Fibroblast of lung (primary cell): Measurements from ENCODE around the gene ADGRF5. TPM values are rescaled to one million over a fixed set of nuclear protein-coding genes. Genes with fewer than 3 reads are reported as not detected.

Experiments
- DNase-seq, 2 donors: peaks; one replicate each; pipeline versions ENCODE4 v3.0.0 to v3.0.0-alpha.2; 2010; ENCODE audit warnings: low read depth in 2 of 2
- H2AFZ ChIP-seq: 2 replicates; pipeline ENCODE4 v1.5.1; 2012; ENCODE audit warnings: low read length, control low read depth, inconsistent platforms
- H3K27ac ChIP-seq: 2 replicates; pipeline ENCODE4 v1.5.1; 2011; ENCODE audit warnings: low read length, control low read depth; ENCODE audit not compliant: insufficient read depth
- H3K27me3 ChIP-seq: 2 replicates; pipeline ENCODE4 v1.5.1; 2011; ENCODE audit warnings: mild to moderate bottlenecking, low read length; ENCODE audit not compliant: control insufficient read depth, insufficient read depth
- H3K36me3 ChIP-seq: 2 replicates; pipeline ENCODE4 v1.5.1; 2011; ENCODE audit warnings: low read length; ENCODE audit not compliant: control insufficient read depth, insufficient read depth
- H3K4me1 ChIP-seq: 2 replicates; pipeline ENCODE4 v1.5.1; 2011; ENCODE audit warnings: low read length; ENCODE audit not compliant: control insufficient read depth, insufficient read depth; ENCODE audit errors: extremely low read depth
- H3K4me2 ChIP-seq: 2 replicates; pipeline ENCODE4 v1.5.1; 2011; ENCODE audit warnings: low read length, control low read depth; ENCODE audit not compliant: insufficient read depth; ENCODE audit errors: extremely low read depth
- H3K4me3 ChIP-seq, 4 experiments: fragments of 200-600 bp in 1 of 4; sonication (generic) in 1 of 4; replicated peaks in 1 of 4; 2 replicates each; pipeline ENCODE4 v1.5.1; 2011 to 2016; ENCODE audit warnings: low read length in 4 of 4, low read depth in 3 of 4, mild to moderate bottlenecking in 3 of 4, control low read depth in 2 of 4, inconsistent platforms in 1 of 4, mixed read lengths in 1 of 4; ENCODE audit not compliant: insufficient read depth in 1 of 4; ENCODE audit errors: control extremely low read depth in 1 of 4
- H3K79me2 ChIP-seq: 2 replicates; pipeline ENCODE4 v1.5.1; 2012; ENCODE audit warnings: mild to moderate bottlenecking, low read length, inconsistent platforms; ENCODE audit not compliant: control insufficient read depth, insufficient read depth
- H3K9ac ChIP-seq: 2 replicates; pipeline ENCODE4 v1.5.1; 2011; ENCODE audit warnings: mild to moderate bottlenecking, low read length, control low read depth; ENCODE audit not compliant: insufficient read depth
- H3K9me3 ChIP-seq: 2 replicates; pipeline ENCODE4 v1.5.1; 2012; ENCODE audit warnings: low read depth, low read length; ENCODE audit not compliant: control insufficient read depth, insufficient read depth
- H4K20me1 ChIP-seq: 2 replicates; pipeline ENCODE4 v1.5.1; 2011; ENCODE audit warnings: low read length; ENCODE audit not compliant: control insufficient read depth, insufficient read depth; ENCODE audit errors: extremely low read depth
- CTCF ChIP-seq, 2 donors: IDR thresholded peaks in 1 of 2; conservative IDR thresholded peaks in 1 of 2; 1 replicate in 1 of 2; 2 replicates in 1 of 2; pipeline ENCODE4 v1.5.1; 2011 to 2012; ENCODE audit warnings: low read length in 2 of 2, control low read depth in 1 of 2, inconsistent platforms in 1 of 2, low read depth in 1 of 2, mild to moderate bottlenecking in 1 of 2
- EZH2 ChIP-seq: IDR thresholded peaks from 2 replicates; pipeline ENCODE4 v1.5.1; 2012; ENCODE audit warnings: low read length, control low read depth, mild to moderate bottlenecking; ENCODE audit errors: missing control alignments
- polyA plus RNA-seq, 2 donors: library from polyadenylated mRNA; depleted of rRNA in 1 of 2; stranded (reverse) in 1 of 2; unstranded in 1 of 2; fragments of >200 nt; gene quantifications; 2 replicates each; pipeline ENCODE4 v1.2.1, GENCODE V29; 2011 to 2012; ENCODE audit warnings: missing spikeins in 1 of 2
- total RNA-seq: library from RNA; depleted of rRNA; stranded (reverse); fragments of >200 nt; gene quantifications from 2 replicates; pipeline ENCODE4 v1.2.1, GENCODE V29; 2014

ADGRF5 gene
- total and polyA plus RNA-seq, 2 donors (not counting 1 experiment from before 2014, with no cell fraction given), result under 0.01 to 19.3 TPM

GRCh38 chr6:46940433-46941226, 18.9 kb upstream of the ADGRF5 start:
- Histone ChIP-seq H3K4me3 (no peak overlapping the region), H3K27me3 (no peaks in the 10 kb centered on the region), H2AFZ (no peak overlapping the region), H3K27ac (no peak overlapping the region), H4K20me1 (no peaks in the 10 kb centered on the region), H3K36me3 (no peaks in the 10 kb centered on the region), H3K4me1 (no peaks in the 10 kb centered on the region), H3K79me2 (no peaks in the 10 kb centered on the region), H3K4me2 (no peak overlapping the region), H3K9ac (no peak overlapping the region), H3K9me3 (no peaks in the 10 kb centered on the region)
- TF ChIP-seq CTCF (conservative IDR thresholded peaks at IDR 0.05 in 1 of 2, IDR thresholded peaks at IDR 0.05 in 1 of 2; ENCODE audit: low read depth in 1 of 2, low read length in 2 of 2), result no peak
- no peak for TF ChIP-seq EZH2
- DNase-seq, result no peak

GRCh38 chr6:46937642-46938041, 15.9 kb upstream of the ADGRF5 start:
- Histone ChIP-seq H3K36me3 (no peaks in the 10 kb centered on the region), H3K4me1 (peaks cover 5% of the 10 kb centered on the region), H3K79me2 (no peaks in the 10 kb centered on the region), H3K4me3 (no peak overlapping the region), H3K9ac (no peak overlapping the region), H4K20me1 (no peaks in the 10 kb centered on the region), H3K27me3 (no peaks in the 10 kb centered on the region), H3K27ac (no peak overlapping the region), H3K9me3 (no peaks in the 10 kb centered on the region), H2AFZ (no peak overlapping the region), H3K4me2 (no peak overlapping the region)
- no peak for TF ChIP-seq CTCF (conservative IDR thresholded peaks at IDR 0.05 in 1 of 2, IDR thresholded peaks at IDR 0.05 in 1 of 2; ENCODE audit: low read depth in 1 of 2, low read length in 2 of 2)
- TF ChIP-seq EZH2, result no peak
- no peak for DNase-seq

- no peaks in the 10 kb centered on the region for H3K9me3 ChIP-seq
- no peak overlapping the region for H3K9ac ChIP-seq
- no peaks in the 10 kb centered on the region for H4K20me1 ChIP-seq
- DNase-seq, result peak in 1 of 2 donors; percentile 45
- H3K27me3 ChIP-seq, result no peaks in the 10 kb centered on the region
- H3K4me3 ChIP-seq, result no peak overlapping the region
- no peak overlapping the region for H3K4me2 ChIP-seq
- H2AFZ ChIP-seq, result no peak overlapping the region
- H3K4me1 ChIP-seq, result peaks cover 9% of the 10 kb centered on the region
- no peak for TF ChIP-seq EZH2
- no peak for TF ChIP-seq CTCF (conservative IDR thresholded peaks at IDR 0.05 in 1 of 2, IDR thresholded peaks at IDR 0.05 in 1 of 2; ENCODE audit: low read depth in 1 of 2, low read length in 2 of 2)
- H3K27ac ChIP-seq, result no peak overlapping the region
- no peaks in the 10 kb centered on the region for H3K36me3 ChIP-seq
- no peaks in the 10 kb centered on the region for H3K79me2 ChIP-seq
Observed at GRCh38 chr6:46935687-46936086, 13.9 kb upstream of the ADGRF5 start.
